HL-60 (cell line): ENCODE data around the gene DENND6A.
"Not testable (repeated sequence)": the region's sequence is repeated elsewhere in the genome, so short reads cannot be mapped to it uniquely, and the experiment has no call there.

Experiments used
- CTCF ChIP-seq: IDR thresholded peaks from one replicate; pipeline ENCODE4 v1.5.1; 2011; ENCODE audit warnings: low read length, control low read depth, inconsistent platforms; ENCODE audit not compliant: insufficient read depth
- GABPA ChIP-seq: IDR thresholded peaks from 2 replicates; pipeline ENCODE4 v1.6.1; 2012; ENCODE audit warnings: low read depth
- POLR2AphosphoS5 ChIP-seq: IDR thresholded peaks from 2 replicates; pipeline ENCODE4 v1.6.1; 2012; ENCODE audit warnings: low read depth

- TF ChIP-seq CTCF, POLR2AphosphoS5, GABPA: not testable (repeated sequence)
These were observed 81.0 kb downstream of the DENND6A start for GRCh38 chr3:57611870-57612269.
